ENCODE data around the gene CTDP1.

CTDP1 gene

GRCh38 chr18:79706006-79706405 lies 26.4 kb downstream of the CTDP1 start:
- TF ChIP-seq CTCF (IDR thresholded peaks at IDR 0.05): no peak
- H3K27ac ChIP-seq: no peak overlapping the region
- H3K9me3 ChIP-seq: no peaks in the 10 kb centered on the region
- H3K4me3 ChIP-seq (ENCODE audit: low read depth in 1 of 2, low read length in 1 of 2): no peak overlapping the region
- H3K27me3 ChIP-seq: no peaks in the 10 kb centered on the region
- H3K4me1 ChIP-seq (ENCODE audit: control insufficient read depth in 1 of 2, insufficient read depth in 1 of 2, low read depth in 1 of 2, low read length in 1 of 2): no peaks in the 10 kb centered on the region
- H3K36me3 ChIP-seq: peaks cover 85% of the 10 kb centered on the region

- Histone ChIP-seq H3K36me3 (peaks cover 88% of the 10 kb centered on the region), H3K27me3 (no peaks in the 10 kb centered on the region), H3K9me3 (no peaks in the 10 kb centered on the region)
Measured at GRCh38 chr18:79706658-79707057, 27.1 kb downstream of the CTDP1 start.

GRCh38 chr18:79707239-79707638 lies 27.6 kb downstream of the CTDP1 start:
- H3K27ac ChIP-seq: no peak overlapping the region
- no peaks in the 10 kb centered on the region for H3K27me3 ChIP-seq
- no peaks in the 10 kb centered on the region for H3K9me3 ChIP-seq
- no peak overlapping the region for H3K4me3 ChIP-seq (ENCODE audit: low read depth in 1 of 2, low read length in 1 of 2)
- peaks cover 94% of the 10 kb centered on the region for H3K36me3 ChIP-seq
- no peak for TF ChIP-seq CTCF (IDR thresholded peaks at IDR 0.05)
- no peaks in the 10 kb centered on the region for H3K4me1 ChIP-seq (ENCODE audit: control insufficient read depth in 1 of 2, insufficient read depth in 1 of 2, low read depth in 1 of 2, low read length in 1 of 2)

More at GRCh38 chr18:79706658-79707057, 27.1 kb downstream of the CTDP1 start:
- TF ChIP-seq CTCF (IDR thresholded peaks at IDR 0.05): no peak
- H3K4me1 ChIP-seq (ENCODE audit: control insufficient read depth in 1 of 2, insufficient read depth in 1 of 2, low read depth in 1 of 2, low read length in 1 of 2): no peaks in the 10 kb centered on the region
- H3K27ac ChIP-seq: no peak overlapping the region
- H3K4me3 ChIP-seq (ENCODE audit: low read depth in 1 of 2, low read length in 1 of 2): no peak overlapping the region

GRCh38 chr18:79707671-79708070 lies 28.1 kb downstream of the CTDP1 start:
- no peaks in the 10 kb centered on the region for H3K4me1 ChIP-seq (ENCODE audit: control insufficient read depth in 1 of 2, insufficient read depth in 1 of 2, low read depth in 1 of 2, low read length in 1 of 2)
- H3K4me3 ChIP-seq (ENCODE audit: low read depth in 1 of 2, low read length in 1 of 2): no peak overlapping the region
- H3K36me3 ChIP-seq: peaks cover 94% of the 10 kb centered on the region

GRCh38 chr18:79708412-79708811 lies 28.8 kb downstream of the CTDP1 start:
- Histone ChIP-seq H3K36me3 (peaks cover 95% of the 10 kb centered on the region), H3K9me3 (no peaks in the 10 kb centered on the region), H3K27me3 (no peaks in the 10 kb centered on the region), H3K4me3 (ENCODE audit: low read depth in 1 of 2, low read length in 1 of 2) (no peak overlapping the region), H3K27ac (no peak overlapping the region), H3K4me1 (ENCODE audit: control insufficient read depth in 1 of 2, insufficient read depth in 1 of 2, low read depth in 1 of 2, low read length in 1 of 2) (no peaks in the 10 kb centered on the region)
- TF ChIP-seq CTCF (IDR thresholded peaks at IDR 0.05): no peak

More at GRCh38 chr18:79707671-79708070, 28.1 kb downstream of the CTDP1 start:
- no peak overlapping the region for H3K27ac ChIP-seq
- H3K9me3 ChIP-seq: no peaks in the 10 kb centered on the region
- no peaks in the 10 kb centered on the region for H3K27me3 ChIP-seq
- no peak for TF ChIP-seq CTCF (IDR thresholded peaks at IDR 0.05)

Data from neutrophil (primary cell).